GM12878 (cell line): ENCODE results near the gene KIAA0408. TPM values are rescaled to one million over a fixed set of nuclear protein-coding genes. Genes with fewer than 3 reads are reported as not detected.
A peak's percentile ranks its signal among the peaks of the same experiment; 100 is the strongest.

ENCODE experiments used
- ATF3 ChIP-seq: IDR thresholded peaks from 2 replicates; pipeline ENCODE4 v1.6.1; 2011; ENCODE audit warnings: low read depth, mild to moderate bottlenecking, low read length, moderate library complexity, borderline replicate concordance; ENCODE audit errors: extremely low read depth
- BHLHE40 ChIP-seq, 2 experiments: fragments of 450-650 bp in 1 of 2; IDR thresholded peaks; 2 replicates each; pipeline ENCODE4 v1.6.1; 2011 to 2017; ENCODE audit warnings: low read depth in 2 of 2, borderline replicate concordance in 1 of 2, improper control_type of control experiment in 1 of 2, low read length in 1 of 2, mild to moderate bottlenecking in 1 of 2
- BMI1 ChIP-seq: fragments of 450-650 bp; IDR thresholded peaks from 2 replicates; pipeline ENCODE4 v1.6.1; 2016; ENCODE audit warnings: mild to moderate bottlenecking, moderate library complexity, borderline replicate concordance
- BRCA1 ChIP-seq: IDR thresholded peaks from 2 replicates; pipeline ENCODE4 v1.6.1; 2011; ENCODE audit warnings: low read depth, low read length, improper control_type of control experiment
- CHD1 ChIP-seq: IDR thresholded peaks from 2 replicates; pipeline ENCODE4 v1.6.1; 2012; ENCODE audit warnings: low read depth, low read length, improper control_type of control experiment
- CHD4 ChIP-seq: fragments of 200-600 bp; sonication (generic); IDR thresholded peaks from 2 replicates; pipeline ENCODE4 v1.6.1; 2016; ENCODE audit warnings: mild to moderate bottlenecking
- FOS ChIP-seq: IDR thresholded peaks from 3 replicates; pipeline ENCODE4 v1.6.1; 2011; ENCODE audit warnings: borderline replicate concordance; ENCODE audit not compliant: insufficient read length; ENCODE audit errors: extremely low read depth
- HDGF ChIP-seq: fragments of 450-650 bp; IDR thresholded peaks from 2 replicates; pipeline ENCODE4 v1.6.1; 2016; ENCODE audit warnings: antibody characterized with exemption
- HSF1 ChIP-seq: fragments of 150-350 bp; IDR thresholded peaks from 2 replicates; pipeline ENCODE4 v1.6.1; 2014; ENCODE audit warnings: mild to moderate bottlenecking, low read depth, low read length
- KDM1A ChIP-seq: fragments of 200-600 bp; sonication (generic); IDR thresholded peaks from 2 replicates; pipeline ENCODE4 v1.6.1; 2016; ENCODE audit warnings: borderline replicate concordance
- MTA3 ChIP-seq: IDR thresholded peaks from 2 replicates; pipeline ENCODE4 v1.6.1; 2012; ENCODE audit warnings: low read length, inconsistent platforms, borderline replicate concordance
- MYC ChIP-seq: IDR thresholded peaks from 2 replicates; pipeline ENCODE4 v1.6.1; 2011; ENCODE audit warnings: mild to moderate bottlenecking, low read length, moderate library complexity, inconsistent platforms; ENCODE audit not compliant: insufficient read depth, insufficient replicate concordance, insufficient read length, severe bottlenecking
- NFYA ChIP-seq: IDR thresholded peaks from 2 replicates; pipeline ENCODE4 v1.6.1; 2011; ENCODE audit warnings: low read depth, mild to moderate bottlenecking, low read length, improper control_type of control experiment, borderline replicate concordance
- POLR2A ChIP-seq: IDR thresholded peaks from 2 replicates; pipeline ENCODE4 v1.6.1; 2011; ENCODE audit warnings: low read depth, mild to moderate bottlenecking, low read length
- POLR2AphosphoS5 ChIP-seq: IDR thresholded peaks from 2 replicates; pipeline ENCODE4 v1.6.1; 2011; ENCODE audit warnings: mild to moderate bottlenecking, low read length, inconsistent platforms
- RB1 ChIP-seq: fragments of 450-650 bp; formaldehyde crosslinking; IDR thresholded peaks from 2 replicates; pipeline ENCODE4 v1.6.1; 2017; ENCODE audit warnings: mild to moderate bottlenecking, borderline replicate concordance
- RELB ChIP-seq: fragments of 450-650 bp; IDR thresholded peaks from 2 replicates; pipeline ENCODE4 v1.6.1; 2017; ENCODE audit warnings: low read depth, mild to moderate bottlenecking, moderate library complexity
- REST ChIP-seq: IDR thresholded peaks from 2 replicates; pipeline ENCODE4 v1.6.1; 2012; ENCODE audit warnings: mild to moderate bottlenecking, low read depth, low read length
- SREBF1 ChIP-seq: IDR thresholded peaks from 2 replicates; pipeline ENCODE4 v1.6.1; 2012; ENCODE audit warnings: mild to moderate bottlenecking, low read length
- SREBF2 ChIP-seq: IDR thresholded peaks from 2 replicates; pipeline ENCODE4 v1.6.1; 2012; ENCODE audit warnings: mild to moderate bottlenecking, low read length
- SUZ12 ChIP-seq: fragments of 200-600 bp; sonication (generic); IDR thresholded peaks from one replicate; pipeline ENCODE4 v1.6.1; 2018; ENCODE audit warnings: antibody characterized with exemption, mild to moderate bottlenecking; ENCODE audit not compliant: unreplicated experiment
- TARDBP ChIP-seq: IDR thresholded peaks from 2 replicates; pipeline ENCODE4 v1.6.1; 2016; ENCODE audit warnings: borderline replicate concordance
- TCF3 ChIP-seq: IDR thresholded peaks from 2 replicates; pipeline ENCODE4 v1.6.1; 2012; ENCODE audit warnings: low read depth, mild to moderate bottlenecking, low read length, borderline replicate concordance; ENCODE audit not compliant: insufficient read depth
- YBX1 ChIP-seq: fragments of 450-650 bp; IDR thresholded peaks from 2 replicates; pipeline ENCODE4 v1.6.1; 2016; ENCODE audit warnings: antibody characterized with exemption
- polyA plus RNA-seq, 11 experiments: library from polyadenylated mRNA; depleted of rRNA in 4 of 11; unstranded in 6 of 11; stranded (reverse) in 5 of 11; fragments of >200 nt; fragmentation: Nextera tagmentation in 4 of 11; fragmentation: Illumina TruSeq in 1 of 11; extraction: Ambion mirVana in 4 of 11; extraction: Trizol in 1 of 11; gene quantifications; 1 replicate in 1 of 11; 2 replicates in 10 of 11; pipeline versions ENCODE4 v1.2.1 to v1.2.3, GENCODE V29; 2011 to 2016; ENCODE audit warnings: inconsistent platforms in 2 of 11, missing spikeins in 2 of 11, low read depth in 1 of 11
- total RNA-seq, 4 experiments: library from RNA; depleted of rRNA in 3 of 4; stranded (reverse); fragments of >200 nt in 3 of 4; fragmentation: Illumina TruSeq in 1 of 4; extraction: Trizol in 1 of 4; gene quantifications; 2 replicates each; pipeline versions ENCODE4 v1.2.1 to v1.2.3, GENCODE V29; 2013 to 2021
- TF ChIP-seq, protein P1 (sequence below): fragments of 450-650 bp; IDR thresholded peaks from 2 replicates; pipeline ENCODE4 v1.6.1; 2016; ENCODE audit warnings: mild to moderate bottlenecking

Gene KIAA0408
- total and polyA plus RNA-seq, 10 of the 15 experiments (the other 5 are each of a cell fraction or from before 2014, with no cell fraction given), result 0.03 to 0.30 (median 0.06) TPM; not detected in 4

DNA sequence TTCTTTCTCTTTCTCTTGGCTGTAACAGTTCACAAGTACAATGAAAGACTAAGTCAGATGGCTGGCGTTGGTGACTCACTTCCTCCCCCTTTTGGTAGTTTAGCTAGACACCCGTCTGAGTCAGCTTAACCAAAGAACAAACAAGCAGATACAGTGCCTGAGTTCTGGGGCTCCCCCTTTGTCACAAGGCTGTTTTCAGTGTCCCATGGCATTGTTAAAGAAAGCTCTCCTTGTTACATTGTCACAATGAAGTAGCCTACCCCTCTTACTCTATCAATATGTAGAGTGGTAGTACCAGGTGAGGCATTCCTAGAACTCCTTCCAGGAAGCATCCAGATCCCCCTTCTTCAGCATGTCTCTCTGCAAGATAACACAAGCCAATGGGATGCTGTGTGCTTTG, 38.6 kb downstream of the KIAA0408 start (continued):
- TF ChIP-seq SREBF1, result no peak
- no peak for TF ChIP-seq MTA3
- no peak for TF ChIP-seq TARDBP
- peak; percentile 36; the same call in 1 of the 2 replicates for TF ChIP-seq RELB
- no peak for TF ChIP-seq TCF3
- TF ChIP-seq MYC, result no peak
- no peak for TF ChIP-seq CHD4
- no peak for TF ChIP-seq RB1
- TF ChIP-seq KDM1A, result no peak
- no peak for TF ChIP-seq YBX1
- TF ChIP-seq POLR2AphosphoS5, result no peak
- TF ChIP-seq, protein P1, sequence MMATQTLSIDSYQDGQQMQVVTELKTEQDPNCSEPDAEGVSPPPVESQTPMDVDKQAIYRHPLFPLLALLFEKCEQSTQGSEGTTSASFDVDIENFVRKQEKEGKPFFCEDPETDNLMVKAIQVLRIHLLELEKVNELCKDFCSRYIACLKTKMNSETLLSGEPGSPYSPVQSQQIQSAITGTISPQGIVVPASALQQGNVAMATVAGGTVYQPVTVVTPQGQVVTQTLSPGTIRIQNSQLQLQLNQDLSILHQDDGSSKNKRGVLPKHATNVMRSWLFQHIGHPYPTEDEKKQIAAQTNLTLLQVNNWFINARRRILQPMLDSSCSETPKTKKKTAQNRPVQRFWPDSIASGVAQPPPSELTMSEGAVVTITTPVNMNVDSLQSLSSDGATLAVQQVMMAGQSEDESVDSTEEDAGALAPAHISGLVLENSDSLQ, result no peak
- no peak for TF ChIP-seq POLR2A
- TF ChIP-seq BMI1, result no peak
- TF ChIP-seq REST, result no peak
- TF ChIP-seq BRCA1, result no peak
- no peak for TF ChIP-seq CHD1
- TF ChIP-seq ATF3, result no peak
- no peak for TF ChIP-seq SREBF2
- peak in 1 of 2 experiments; percentile 12; a peak in 1 of 4 replicates for TF ChIP-seq BHLHE40 (IDR thresholded peaks at IDR 0.05; ENCODE audit: borderline replicate concordance in 1 of 2, low read depth in 2 of 2, low read length in 1 of 2)
- no peak for TF ChIP-seq NFYA
- no peak for TF ChIP-seq HDGF
- no peak for TF ChIP-seq FOS
- TF ChIP-seq HSF1, result no peak
- no peak for TF ChIP-seq SUZ12
